Naive B cell (primary cell): ENCODE data around the gene MSH5. TPM values are rescaled to one million over a fixed set of nuclear protein-coding genes. Genes with fewer than 3 reads are reported as not detected.
A peak's percentile ranks its signal among the peaks of the same experiment; 100 is the strongest.

Source experiments
- ATAC-seq, 2 donors: fragments of 150-1000 bp; cut with Tn5 transposase; 2 replicates each; pipeline ENCODE4 v1.10.0; 2021; ENCODE audit warnings: low read depth in 2 of 2, mild to moderate bottlenecking in 2 of 2, moderate library complexity in 2 of 2
- DNase-seq: peaks from one replicate; pipeline ENCODE4 v3.0.0; 2022
- H3K27ac Mint-ChIP-seq, 6 donors: one replicate each; pipeline ENCODE4 v1.8.0; 2020 to 2022; ENCODE audit warnings: mild to moderate bottlenecking in 6 of 6, mixed read lengths in 6 of 6, moderate library complexity in 5 of 6, inconsistent platforms in 2 of 6
- H3K27me3 Mint-ChIP-seq, 3 donors: one replicate each; pipeline ENCODE4 v1.8.0; 2021 to 2022; ENCODE audit warnings: mixed read lengths in 3 of 3, mild to moderate bottlenecking in 1 of 3
- H3K36me3 Mint-ChIP-seq, 2 donors: one replicate each; pipeline ENCODE4 v1.8.0; 2020 to 2022; ENCODE audit warnings: mixed read lengths in 2 of 2, inconsistent platforms in 1 of 2, mild to moderate bottlenecking in 1 of 2
- H3K4me1 Mint-ChIP-seq, 3 donors: one replicate each; pipeline ENCODE4 v1.8.0; 2020 to 2022; ENCODE audit warnings: mixed read lengths in 3 of 3, inconsistent platforms in 1 of 3, mild to moderate bottlenecking in 1 of 3, moderate library complexity in 1 of 3
- H3K4me3 Mint-ChIP-seq, 8 donors: one replicate each; pipeline ENCODE4 v1.8.0; 2020 to 2022; ENCODE audit warnings: mild to moderate bottlenecking in 8 of 8, mixed read lengths in 8 of 8, moderate library complexity in 8 of 8, inconsistent platforms in 2 of 8
- H3K9me3 Mint-ChIP-seq, 7 donors: one replicate each; pipeline ENCODE4 v1.8.0; 2020 to 2022; ENCODE audit warnings: mixed read lengths in 7 of 7, mild to moderate bottlenecking in 5 of 7, inconsistent platforms in 2 of 7, moderate library complexity in 1 of 7
- polyA plus RNA-seq, 6 donors: library from polyadenylated mRNA; unstranded; fragments of 300-500 nt; fragmentation: Illumina TruSeq; gene quantifications; one replicate each; pipeline ENCODE4 v1.2.3, GENCODE V29; 2021; ENCODE audit warnings: low read depth in 6 of 6

MSH5 gene
- polyA plus RNA-seq, 6 donors from 2014 or later = 1.9 to 9.3 (median 2.6) TPM; not detected in 1

- DNase-seq = no peak
- ATAC-seq = no peak
- peak overlapping the region in 1 of 6 donors; percentile 72 for H3K27ac Mint-ChIP-seq
- H3K27me3 Mint-ChIP-seq = no peaks in the 10 kb centered on the region
- no peak overlapping the region for H3K4me3 Mint-ChIP-seq
- H3K9me3 Mint-ChIP-seq = no peaks in the 10 kb centered on the region
- H3K36me3 Mint-ChIP-seq = peaks cover 0 to 23% of the 10 kb centered on the region in 2 donors
- H3K4me1 Mint-ChIP-seq = peaks cover 0 to 10% (median 0%) of the 10 kb centered on the region in 3 donors
Observed at GRCh38 chr6:31761343-31761742, 21.5 kb downstream of the MSH5 start.

GRCh38 chr6:31762356-31762755, 22.6 kb downstream of the MSH5 start, which contains the start of gene SAPCD1:
Gene SAPCD1 (plus strand): TSS chr6:31762656. CDS start chr6:31763055, 399 bp downstream.
- peak within 1 kb of the TSS in 1 of 8 donors; percentile 76 for H3K4me3 Mint-ChIP-seq
- ATAC-seq = no peak
- peaks cover 0 to 23% of the 10 kb centered on the region in 2 donors for H3K36me3 Mint-ChIP-seq

GRCh38 chr6:31762878-31763618, 23.2 kb downstream of the MSH5 start:
- ATAC-seq = no peak
- H3K9me3 Mint-ChIP-seq = no peaks in the 10 kb centered on the region
- H3K27ac Mint-ChIP-seq = peak overlapping the region in 1 of 6 donors; percentile 42
- no peaks in the 10 kb centered on the region for H3K27me3 Mint-ChIP-seq
- peak overlapping the region in 1 of 8 donors; percentile 76 for H3K4me3 Mint-ChIP-seq
- DNase-seq = no peak
- peaks cover 0 to 20% of the 10 kb centered on the region in 2 donors for H3K36me3 Mint-ChIP-seq
- H3K4me1 Mint-ChIP-seq = peaks cover 0 to 9% (median 0%) of the 10 kb centered on the region in 3 donors

More at GRCh38 chr6:31762356-31762755, 22.6 kb downstream of the MSH5 start, which contains the start of gene SAPCD1:
- Mint-ChIP-seq H3K9me3 (no peaks in the 10 kb centered on the region), H3K27me3 (no peaks in the 10 kb centered on the region), H3K27ac (peak within 1 kb of the TSS in 1 of 6 donors; percentile 42), H3K4me1 (peaks cover 0 to 10% (median 0%) of the 10 kb centered on the region in 3 donors)
- DNase-seq = no peak

GRCh38 chr6:31763619-31763940, 23.8 kb downstream of the MSH5 start:
- Mint-ChIP-seq H3K9me3 (no peaks in the 10 kb centered on the region), H3K27me3 (no peaks in the 10 kb centered on the region), H3K4me3 (peak overlapping the region in 1 of 8 donors; percentile 76), H3K27ac (peak overlapping the region in 1 of 6 donors; percentile 0), H3K36me3 (peaks cover 0 to 16% of the 10 kb centered on the region in 2 donors), H3K4me1 (peaks cover 0 to 6% (median 0%) of the 10 kb centered on the region in 3 donors)
- DNase-seq (no peak), ATAC-seq (no peak)

- ATAC-seq = no peak
- Mint-ChIP-seq H3K36me3 (peaks cover 0 to 16% of the 10 kb centered on the region in 2 donors), H3K27ac (peak overlapping the region in 2 of 6 donors; percentile 35 to 37)
Observed at GRCh38 chr6:31764198-31764597, 24.4 kb downstream of the MSH5 start.

GRCh38 chr6:31765559-31765909, 25.7 kb downstream of the MSH5 start:
- Mint-ChIP-seq H3K36me3 (peaks cover 0 to 8% of the 10 kb centered on the region in 2 donors), H3K4me3 (no peak overlapping the region), H3K27ac (no peak overlapping the region), H3K4me1 (peaks cover 8 to 13% (median 8%) of the 10 kb centered on the region in 3 donors), H3K9me3 (no peaks in the 10 kb centered on the region), H3K27me3 (no peaks in the 10 kb centered on the region)
- DNase-seq (no peak), ATAC-seq (no peak)

More at GRCh38 chr6:31764198-31764597, 24.4 kb downstream of the MSH5 start:
- no peaks in the 10 kb centered on the region for H3K27me3 Mint-ChIP-seq
- H3K9me3 Mint-ChIP-seq = no peaks in the 10 kb centered on the region
- H3K4me1 Mint-ChIP-seq = peaks cover 0 to 6% (median under 1%) of the 10 kb centered on the region in 3 donors
- DNase-seq = no peak
- no peak overlapping the region for H3K4me3 Mint-ChIP-seq

GRCh38 chr6:31765910-31766794, 26.3 kb downstream of the MSH5 start:
- Mint-ChIP-seq H3K4me1 (peaks cover 8% of the 10 kb centered on the region in 3 donors), H3K27me3 (no peaks in the 10 kb centered on the region), H3K9me3 (no peaks in the 10 kb centered on the region), H3K27ac (no peak overlapping the region), H3K4me3 (no peak overlapping the region), H3K36me3 (peaks cover 0 to 2% of the 10 kb centered on the region in 2 donors)
- ATAC-seq (no peak), DNase-seq (no peak)

GRCh38 chr6:31767096-31767645, 27.4 kb downstream of the MSH5 start:
- Mint-ChIP-seq H3K36me3 (no peaks in the 10 kb centered on the region), H3K9me3 (no peaks in the 10 kb centered on the region), H3K4me1 (peaks cover 6 to 8% (median 8%) of the 10 kb centered on the region in 3 donors), H3K27ac (peak overlapping the region in 1 of 6 donors; percentile 14), H3K4me3 (no peak overlapping the region), H3K27me3 (no peaks in the 10 kb centered on the region)
- ATAC-seq = no peak
- no peak for DNase-seq

GRCh38 chr6:31768363-31769257, 28.8 kb downstream of the MSH5 start:
- no peak for DNase-seq
- no peaks in the 10 kb centered on the region for H3K36me3 Mint-ChIP-seq
- no peaks in the 10 kb centered on the region for H3K9me3 Mint-ChIP-seq
- H3K4me3 Mint-ChIP-seq = no peak overlapping the region
- peaks cover 6 to 12% (median 8%) of the 10 kb centered on the region in 3 donors for H3K4me1 Mint-ChIP-seq
- no peak for ATAC-seq
- no peaks in the 10 kb centered on the region for H3K27me3 Mint-ChIP-seq
- H3K27ac Mint-ChIP-seq = peak overlapping the region in 1 of 6 donors; percentile 37

- DNase-seq = peak; percentile 81
- Mint-ChIP-seq H3K27ac (peak overlapping the region in 2 of 6 donors; percentile 1 to 27), H3K4me1 (peaks cover 6 to 12% (median 8%) of the 10 kb centered on the region in 3 donors), H3K27me3 (no peaks in the 10 kb centered on the region), H3K4me3 (peak overlapping the region in 1 of 8 donors; percentile 54), H3K9me3 (no peaks in the 10 kb centered on the region), H3K36me3 (no peaks in the 10 kb centered on the region)
- peak; percentile 96 to 99 for ATAC-seq
Observed at GRCh38 chr6:31769684-31770371, 30.0 kb downstream of the MSH5 start.

GRCh38 chr6:31770860-31771259, 31.1 kb downstream of the MSH5 start:
- no peaks in the 10 kb centered on the region for H3K9me3 Mint-ChIP-seq
- H3K36me3 Mint-ChIP-seq = no peaks in the 10 kb centered on the region
- ATAC-seq (no peak), DNase-seq (no peak)
- no peak overlapping the region for H3K4me3 Mint-ChIP-seq
- H3K27ac Mint-ChIP-seq = no peak overlapping the region
- H3K4me1 Mint-ChIP-seq = peaks cover 8 to 15% (median 10%) of the 10 kb centered on the region in 3 donors
- H3K27me3 Mint-ChIP-seq = no peaks in the 10 kb centered on the region

GRCh38 chr6:31771992-31772358, 32.2 kb downstream of the MSH5 start:
- Mint-ChIP-seq H3K4me1 (peaks cover 18 to 23% (median 18%) of the 10 kb centered on the region in 3 donors), H3K4me3 (no peak overlapping the region)
- no peak for ATAC-seq

More at GRCh38 chr6:31771992-31772358, 32.2 kb downstream of the MSH5 start:
- no peaks in the 10 kb centered on the region for H3K36me3 Mint-ChIP-seq
- DNase-seq = no peak
- H3K9me3 Mint-ChIP-seq = no peaks in the 10 kb centered on the region
- no peak overlapping the region for H3K27ac Mint-ChIP-seq
- no peaks in the 10 kb centered on the region for H3K27me3 Mint-ChIP-seq
